Neutrophil (primary cell): ENCODE results near the gene SPN.

ENCODE experiments used
- H3K27ac ChIP-seq: fragments of 200-600 bp; sonication (generic); 2 replicates; pipeline ENCODE4 v1.5.1; 2016; ENCODE audit warnings: mild to moderate bottlenecking, moderate library complexity
- H3K27me3 ChIP-seq: fragments of 200-600 bp; sonication (generic); 2 replicates; pipeline ENCODE4 v1.6.0; 2016; ENCODE audit warnings: mild to moderate bottlenecking
- H3K36me3 ChIP-seq: fragments of 200-600 bp; sonication (generic); 2 replicates; pipeline ENCODE4 v1.5.1; 2017
- H3K4me1 ChIP-seq, 2 experiments: fragments of 200-600 bp in 1 of 2; sonication (generic) in 1 of 2; 1 replicate in 1 of 2; 2 replicates in 1 of 2; pipeline versions ENCODE4 v1.5.1 to v1.6.1; 2013 to 2016; ENCODE audit warnings: low read depth in 1 of 2, low read length in 1 of 2, mild to moderate bottlenecking in 1 of 2, moderate library complexity in 1 of 2; ENCODE audit not compliant: control insufficient read depth in 1 of 2, insufficient read depth in 1 of 2
- H3K4me3 ChIP-seq, 2 experiments: fragments of 200-600 bp in 1 of 2; sonication (generic) in 1 of 2; 1 replicate in 1 of 2; 2 replicates in 1 of 2; pipeline ENCODE4 v1.5.1; 2013 to 2016; ENCODE audit warnings: low read depth in 1 of 2, low read length in 1 of 2, mild to moderate bottlenecking in 1 of 2, moderate library complexity in 1 of 2
- H3K9me3 ChIP-seq: fragments of 200-600 bp; sonication (generic); 2 replicates; pipeline ENCODE4 v1.5.1; 2016
- TF ChIP-seq, protein P1 (sequence below): fragments of 200-600 bp; sonication (generic); IDR thresholded peaks from 2 replicates; pipeline ENCODE4 v1.5.1; 2016; ENCODE audit warnings: antibody characterized with exemption

The SPN gene

GRCh38 chr16:29710227-29711219 is 47.5 kb downstream of the SPN start:
- H3K9me3 ChIP-seq = no peaks in the 10 kb centered on the region
- peak overlapping the region; percentile 61 for H3K27ac ChIP-seq
- H3K27me3 ChIP-seq = no peaks in the 10 kb centered on the region
- H3K4me1 ChIP-seq = peaks cover 29 to 32% of the 10 kb centered on the region in 2 experiments
- no peaks in the 10 kb centered on the region for H3K36me3 ChIP-seq
- no peak overlapping the region for H3K4me3 ChIP-seq
- TF ChIP-seq, protein P1, sequence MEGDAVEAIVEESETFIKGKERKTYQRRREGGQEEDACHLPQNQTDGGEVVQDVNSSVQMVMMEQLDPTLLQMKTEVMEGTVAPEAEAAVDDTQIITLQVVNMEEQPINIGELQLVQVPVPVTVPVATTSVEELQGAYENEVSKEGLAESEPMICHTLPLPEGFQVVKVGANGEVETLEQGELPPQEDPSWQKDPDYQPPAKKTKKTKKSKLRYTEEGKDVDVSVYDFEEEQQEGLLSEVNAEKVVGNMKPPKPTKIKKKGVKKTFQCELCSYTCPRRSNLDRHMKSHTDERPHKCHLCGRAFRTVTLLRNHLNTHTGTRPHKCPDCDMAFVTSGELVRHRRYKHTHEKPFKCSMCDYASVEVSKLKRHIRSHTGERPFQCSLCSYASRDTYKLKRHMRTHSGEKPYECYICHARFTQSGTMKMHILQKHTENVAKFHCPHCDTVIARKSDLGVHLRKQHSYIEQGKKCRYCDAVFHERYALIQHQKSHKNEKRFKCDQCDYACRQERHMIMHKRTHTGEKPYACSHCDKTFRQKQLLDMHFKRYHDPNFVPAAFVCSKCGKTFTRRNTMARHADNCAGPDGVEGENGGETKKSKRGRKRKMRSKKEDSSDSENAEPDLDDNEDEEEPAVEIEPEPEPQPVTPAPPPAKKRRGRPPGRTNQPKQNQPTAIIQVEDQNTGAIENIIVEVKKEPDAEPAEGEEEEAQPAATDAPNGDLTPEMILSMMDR = peak; percentile 50

DNA sequence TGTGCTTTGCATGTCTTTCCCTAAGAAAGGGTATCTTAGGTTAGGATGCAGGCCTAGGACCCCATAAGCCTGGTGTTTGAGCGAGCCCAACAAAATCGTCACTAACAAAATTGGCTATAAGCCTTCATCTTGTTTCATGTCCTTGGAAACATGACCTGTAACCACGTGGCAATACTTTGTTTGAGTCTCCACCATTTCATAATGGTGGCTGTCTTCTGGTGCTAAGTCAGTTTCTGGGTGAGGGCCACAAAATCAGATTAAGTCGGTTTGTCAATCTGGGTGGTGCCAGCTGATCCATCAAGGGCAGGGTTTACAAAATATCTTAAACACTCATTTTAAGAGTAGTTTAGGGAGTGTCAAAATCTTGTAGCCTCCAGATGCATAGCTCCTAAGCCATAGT is 49.8 kb downstream of the SPN start:
- Histone ChIP-seq H3K27me3 (no peaks in the 10 kb centered on the region), H3K4me1 (peaks cover 29 to 32% of the 10 kb centered on the region in 2 experiments)

GRCh38 chr16:29714396-29714795 is 51.3 kb downstream of the SPN start:
- Histone ChIP-seq H3K36me3 (no peaks in the 10 kb centered on the region), H3K9me3 (no peaks in the 10 kb centered on the region), H3K27me3 (no peaks in the 10 kb centered on the region), H3K4me3 (no peak overlapping the region), H3K27ac (no peak overlapping the region), H3K4me1 (peaks cover 29 to 32% of the 10 kb centered on the region in 2 experiments)
- TF ChIP-seq, protein P1 = no peak

More for the DNA sequence above, 49.8 kb downstream of the SPN start:
- Histone ChIP-seq H3K4me3 (no peak overlapping the region), H3K9me3 (no peaks in the 10 kb centered on the region), H3K36me3 (no peaks in the 10 kb centered on the region), H3K27ac (peak overlapping the region; percentile 61)
- TF ChIP-seq, protein P1 = no peak

DNA sequence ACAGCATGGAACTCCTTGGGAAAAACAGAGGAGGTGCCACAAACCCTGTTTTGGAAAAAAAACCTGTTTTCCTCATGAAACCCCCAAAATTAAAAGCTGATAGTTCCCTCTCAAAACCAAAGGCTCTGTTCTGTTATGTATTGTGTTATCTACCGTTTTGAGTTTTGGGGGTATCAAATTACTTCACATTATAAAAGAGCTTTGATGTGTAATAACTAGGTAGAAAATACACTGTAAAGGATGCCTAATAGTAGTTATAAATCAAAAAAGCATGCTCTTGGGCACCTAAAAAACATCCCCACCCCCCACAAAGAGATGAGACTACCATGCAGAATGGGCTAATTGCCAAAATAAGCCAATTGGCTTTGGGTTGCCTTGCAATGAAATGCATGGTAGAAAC is 51.9 kb downstream of the SPN start:
- TF ChIP-seq, protein P1 = no peak
- Histone ChIP-seq H3K4me3 (no peak overlapping the region), H3K36me3 (no peaks in the 10 kb centered on the region), H3K4me1 (peaks cover 29 to 32% of the 10 kb centered on the region in 2 experiments), H3K27me3 (no peaks in the 10 kb centered on the region), H3K27ac (no peak overlapping the region), H3K9me3 (no peaks in the 10 kb centered on the region)

DNA sequence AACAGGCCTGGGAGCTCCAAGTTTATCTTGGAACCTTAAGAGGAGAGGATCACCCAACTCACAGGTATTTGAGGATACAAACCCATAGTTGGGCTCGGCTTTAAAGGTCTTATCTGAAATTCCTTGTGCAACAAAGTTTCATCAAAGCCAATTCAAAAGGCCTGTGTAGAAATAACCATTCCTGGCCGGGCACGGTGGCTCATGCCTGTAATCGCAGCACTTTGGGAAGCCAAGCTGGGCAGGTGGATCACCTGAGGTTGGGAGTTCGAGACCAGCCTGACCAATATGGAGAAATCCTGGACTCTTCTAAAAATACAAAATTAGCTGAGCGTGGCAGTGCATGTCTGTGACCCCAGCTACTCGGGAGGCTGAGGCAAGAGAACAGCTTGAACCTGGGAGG is 54.1 kb downstream of the SPN start:
- Histone ChIP-seq H3K36me3 (no peaks in the 10 kb centered on the region), H3K4me1 (peaks cover 12 to 20% of the 10 kb centered on the region in 2 experiments), H3K4me3 (no peak overlapping the region), H3K27ac (no peak overlapping the region), H3K9me3 (no peaks in the 10 kb centered on the region), H3K27me3 (no peaks in the 10 kb centered on the region)
- TF ChIP-seq, protein P1 = no peak
